OCI-LY3 (cell line): ENCODE results near the gene CACNA1C.

ENCODE experiments used
- H2AFZ ChIP-seq: fragments of 200-600, 300-600 bp; shearing (Covaris generic); 2 replicates; pipeline ENCODE4 v1.6.0; 2014; ENCODE audit warnings: antibody characterized with exemption, low read depth, low read length
- H3K27ac ChIP-seq: fragments of 200-600, 300-600 bp; sonication (generic); 2 replicates; pipeline ENCODE4 v1.5.1; 2014; ENCODE audit warnings: mild to moderate bottlenecking, low read length, moderate library complexity, mixed read lengths
- H3K27me3 ChIP-seq: fragments of 200-600, 300-600 bp; sonication (generic); 2 replicates; pipeline ENCODE4 v1.6.1; 2014; ENCODE audit warnings: low read depth, low read length, mixed read lengths
- H3K36me3 ChIP-seq: fragments of 200-600, 300-600 bp; sonication (generic); replicated peaks from 2 replicates; pipeline ENCODE3; 2014; ENCODE audit warnings: low read depth, low read length, mixed read lengths
- H3K4me1 ChIP-seq: fragments of 300-600, 200-600 bp; sonication (generic); 2 replicates; pipeline ENCODE4 v1.6.1; 2014; ENCODE audit warnings: low read length, mixed read lengths
- H3K4me2 ChIP-seq: fragments of 200-600, 300-600 bp; sonication (generic); 2 replicates; pipeline ENCODE4 v1.6.1; 2014; ENCODE audit warnings: low read length, mixed read lengths
- H3K4me3 ChIP-seq: fragments of 300-600, 200-600 bp; sonication (generic); 2 replicates; pipeline ENCODE4 v1.5.1; 2014; ENCODE audit warnings: antibody characterized with exemption, mild to moderate bottlenecking, low read length, moderate library complexity
- H3K79me2 ChIP-seq: fragments of 300-600, 200-600 bp; shearing (Covaris generic); 2 replicates; pipeline ENCODE4 v1.6.1; 2014; ENCODE audit warnings: mild to moderate bottlenecking, low read length, mixed read lengths
- H3K9ac ChIP-seq: fragments of 300-600, 200-600 bp; shearing (Covaris generic); 2 replicates; pipeline ENCODE4 v1.6.0; 2014; ENCODE audit warnings: mild to moderate bottlenecking, low read length, moderate library complexity
- H3K9me3 ChIP-seq: fragments of 200-600, 300-600 bp; shearing (Covaris generic); 2 replicates; pipeline ENCODE4 v1.6.1; 2014; ENCODE audit warnings: low read length, mixed read lengths; ENCODE audit not compliant: insufficient read depth
- H4K20me1 ChIP-seq: fragments of 200-600, 300-600 bp; sonication (generic); 2 replicates; pipeline ENCODE4 v1.6.1; 2016; ENCODE audit warnings: low read length, mixed read lengths; ENCODE audit not compliant: insufficient read depth
- CTCF ChIP-seq: fragments of 200-600, 300-600 bp; sonication (generic); IDR thresholded peaks from 2 replicates; pipeline ENCODE4 v1.5.1; 2014; ENCODE audit warnings: antibody characterized with exemption, low read length, low read depth
- EZH2phosphoT487 ChIP-seq: fragments of 200-600 bp; shearing (Covaris generic); IDR thresholded peaks from 2 replicates; pipeline ENCODE4 v1.6.1; 2018; ENCODE audit warnings: antibody characterized with exemption, mixed run types, low read depth

CACNA1C gene

GRCh38 chr12:2222691-2223090 lies 169.9 kb downstream of the CACNA1C start:
- no peak overlapping the region for H3K4me3 ChIP-seq

DNA sequence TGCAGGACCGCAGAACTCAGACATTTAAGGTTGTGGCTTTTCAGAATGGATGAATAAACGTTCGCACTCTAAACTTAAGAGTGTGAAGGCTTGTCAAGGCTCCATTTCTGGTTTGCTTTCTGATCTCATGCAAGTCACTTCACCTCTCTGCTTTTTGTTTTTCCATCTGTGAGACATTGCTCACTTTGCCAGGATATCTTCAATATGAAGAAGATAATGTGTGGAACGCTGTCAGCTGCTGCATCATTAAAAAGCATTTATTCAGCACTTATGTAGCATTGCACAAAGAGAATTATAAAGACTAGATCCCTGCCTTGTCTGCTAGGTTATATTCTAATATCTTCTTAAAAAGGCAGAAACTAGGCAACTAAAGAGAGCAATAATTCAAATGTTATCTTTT lies 172.2 kb downstream of the CACNA1C start:
- no peaks in the 10 kb centered on the region for H4K20me1 ChIP-seq
- no peaks in the 10 kb centered on the region for H3K79me2 ChIP-seq
- H2AFZ ChIP-seq, result no peak overlapping the region
- H3K36me3 ChIP-seq, result no peaks in the 10 kb centered on the region
- H3K4me3 ChIP-seq, result no peak overlapping the region
- H3K9me3 ChIP-seq, result no peaks in the 10 kb centered on the region
- peaks cover 2% of the 10 kb centered on the region; the same call in 1 of the 2 replicates for H3K27me3 ChIP-seq
- peaks cover 23% of the 10 kb centered on the region for H3K4me1 ChIP-seq
- no peak overlapping the region for H3K9ac ChIP-seq
- no peak overlapping the region for H3K27ac ChIP-seq
- H3K4me2 ChIP-seq, result no peak overlapping the region
- TF ChIP-seq EZH2phosphoT487 (no peak), CTCF (no peak)

More at GRCh38 chr12:2222691-2223090, 169.9 kb downstream of the CACNA1C start:
- no peaks in the 10 kb centered on the region for H4K20me1 ChIP-seq
- no peaks in the 10 kb centered on the region for H3K79me2 ChIP-seq
- no peak overlapping the region for H2AFZ ChIP-seq
- peaks cover 17% of the 10 kb centered on the region for H3K4me1 ChIP-seq
- H3K36me3 ChIP-seq, result no peaks in the 10 kb centered on the region
- TF ChIP-seq CTCF (no peak), EZH2phosphoT487 (no peak)
- H3K9me3 ChIP-seq, result no peaks in the 10 kb centered on the region
- H3K27ac ChIP-seq, result no peak overlapping the region
- no peak overlapping the region for H3K9ac ChIP-seq
- peaks cover 10% of the 10 kb centered on the region for H3K27me3 ChIP-seq
- no peak overlapping the region for H3K4me2 ChIP-seq

GRCh38 chr12:2225696-2226095 lies 172.9 kb downstream of the CACNA1C start:
- no peak overlapping the region for H3K27ac ChIP-seq
- no peaks in the 10 kb centered on the region for H3K79me2 ChIP-seq
- H3K4me3 ChIP-seq, result no peak overlapping the region
- H4K20me1 ChIP-seq, result no peaks in the 10 kb centered on the region
- no peak overlapping the region for H3K4me2 ChIP-seq
- H3K27me3 ChIP-seq, result peaks cover 2% of the 10 kb centered on the region; the same call in 1 of the 2 replicates
- H3K36me3 ChIP-seq, result no peaks in the 10 kb centered on the region
- H3K9me3 ChIP-seq, result no peaks in the 10 kb centered on the region
- peaks cover 23% of the 10 kb centered on the region for H3K4me1 ChIP-seq
- TF ChIP-seq CTCF (no peak), EZH2phosphoT487 (no peak)
- no peak overlapping the region for H3K9ac ChIP-seq
- H2AFZ ChIP-seq, result no peak overlapping the region

GRCh38 chr12:2226641-2227040 lies 173.9 kb downstream of the CACNA1C start:
- peaks cover 23% of the 10 kb centered on the region for H3K4me1 ChIP-seq
- H2AFZ ChIP-seq, result no peak overlapping the region
- H3K79me2 ChIP-seq, result no peaks in the 10 kb centered on the region
- no peak overlapping the region for H3K4me2 ChIP-seq
- H3K27ac ChIP-seq, result no peak overlapping the region
- H3K9ac ChIP-seq, result no peak overlapping the region
- no peak overlapping the region for H3K4me3 ChIP-seq
- no peaks in the 10 kb centered on the region for H3K36me3 ChIP-seq
- H4K20me1 ChIP-seq, result no peaks in the 10 kb centered on the region
- H3K27me3 ChIP-seq, result peaks cover 2% of the 10 kb centered on the region; the same call in 1 of the 2 replicates
- no peaks in the 10 kb centered on the region for H3K9me3 ChIP-seq
- no peak for TF ChIP-seq CTCF
- TF ChIP-seq EZH2phosphoT487, result no peak
